HCT116 (cell line): ENCODE data around the gene RFX8.

Experiments used
- CEBPB ChIP-seq: IDR thresholded peaks from 2 replicates; pipeline ENCODE4 v1.6.1; 2012; ENCODE audit warnings: low read depth
- EZH2phosphoT487 ChIP-seq: fragments of 200-600 bp; IDR thresholded peaks from 2 replicates; pipeline ENCODE4 v1.6.1; 2018; ENCODE audit warnings: antibody characterized with exemption, borderline replicate concordance
- POLR2A ChIP-seq: IDR thresholded peaks from 2 replicates; pipeline ENCODE4 v1.7.0; 2011; ENCODE audit warnings: borderline replicate concordance; ENCODE audit not compliant: insufficient read depth, insufficient read length; ENCODE audit errors: extremely low read depth
- SIN3A ChIP-seq: IDR thresholded peaks from 2 replicates; pipeline ENCODE4 v1.6.1; 2012; ENCODE audit warnings: low read depth
- ZBTB33 ChIP-seq: IDR thresholded peaks from 2 replicates; pipeline ENCODE4 v1.6.1; 2011; ENCODE audit warnings: mild to moderate bottlenecking, low read length, moderate library complexity; ENCODE audit not compliant: insufficient replicate concordance; ENCODE audit errors: extremely low read depth
- ZFX ChIP-seq: fragments of 450-650 bp; IDR thresholded peaks from 2 replicates; pipeline ENCODE4 v1.6.1; 2017
- TF ChIP-seq, protein P1 (sequence below), 3 experiments: fragments of 200-600 bp in 1 of 3; sonication (generic) in 1 of 3; IDR thresholded peaks in 2 of 3; conservative IDR thresholded peaks in 1 of 3; 2 replicates each; pipeline ENCODE4 v1.5.1; 2012 to 2017; ENCODE audit warnings: low read depth in 2 of 3, low read length in 2 of 3, antibody characterized with exemption in 1 of 3, borderline replicate concordance in 1 of 3, control low read depth in 1 of 3, mild to moderate bottlenecking in 1 of 3, mixed read lengths in 1 of 3, mixed run types in 1 of 3, moderate library complexity in 1 of 3; ENCODE audit not compliant: insufficient read depth in 1 of 3

DNA sequence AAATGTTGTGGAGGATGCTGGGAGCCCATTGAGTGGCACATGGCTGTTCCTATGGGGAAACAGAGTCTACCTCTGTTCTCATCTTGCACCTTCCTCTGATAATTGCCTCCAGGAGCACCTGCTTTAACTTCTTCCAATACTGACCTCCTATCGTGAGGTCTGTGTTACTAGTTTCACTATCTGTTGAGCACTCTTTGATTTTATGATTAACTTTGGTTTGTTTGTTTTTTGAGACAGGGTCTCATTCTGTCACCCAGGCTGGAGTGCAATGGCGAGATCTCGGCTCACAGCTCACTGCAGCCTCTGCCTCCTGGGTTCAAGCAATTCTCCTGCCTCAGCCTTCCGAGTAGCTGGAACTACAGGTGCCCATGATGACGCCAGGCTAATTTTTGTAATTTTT lies 12.1 kb upstream of the RFX8 start:
- TF ChIP-seq, protein P1, sequence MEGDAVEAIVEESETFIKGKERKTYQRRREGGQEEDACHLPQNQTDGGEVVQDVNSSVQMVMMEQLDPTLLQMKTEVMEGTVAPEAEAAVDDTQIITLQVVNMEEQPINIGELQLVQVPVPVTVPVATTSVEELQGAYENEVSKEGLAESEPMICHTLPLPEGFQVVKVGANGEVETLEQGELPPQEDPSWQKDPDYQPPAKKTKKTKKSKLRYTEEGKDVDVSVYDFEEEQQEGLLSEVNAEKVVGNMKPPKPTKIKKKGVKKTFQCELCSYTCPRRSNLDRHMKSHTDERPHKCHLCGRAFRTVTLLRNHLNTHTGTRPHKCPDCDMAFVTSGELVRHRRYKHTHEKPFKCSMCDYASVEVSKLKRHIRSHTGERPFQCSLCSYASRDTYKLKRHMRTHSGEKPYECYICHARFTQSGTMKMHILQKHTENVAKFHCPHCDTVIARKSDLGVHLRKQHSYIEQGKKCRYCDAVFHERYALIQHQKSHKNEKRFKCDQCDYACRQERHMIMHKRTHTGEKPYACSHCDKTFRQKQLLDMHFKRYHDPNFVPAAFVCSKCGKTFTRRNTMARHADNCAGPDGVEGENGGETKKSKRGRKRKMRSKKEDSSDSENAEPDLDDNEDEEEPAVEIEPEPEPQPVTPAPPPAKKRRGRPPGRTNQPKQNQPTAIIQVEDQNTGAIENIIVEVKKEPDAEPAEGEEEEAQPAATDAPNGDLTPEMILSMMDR (IDR thresholded peaks at IDR 0.05 in 2 of 3, conservative IDR thresholded peaks at IDR 0.05 in 1 of 3; ENCODE audit: borderline replicate concordance in 1 of 3, insufficient read depth in 1 of 3, low read depth in 2 of 3, low read length in 2 of 3): no peak
- TF ChIP-seq POLR2A (no peak), SIN3A (no peak), CEBPB (no peak), ZBTB33 (no peak), EZH2phosphoT487 (no peak), ZFX (no peak)
